Measurements from ENCODE around the gene PRF1. TPM values are rescaled to one million over a fixed set of nuclear protein-coding genes. Genes with fewer than 3 reads are reported as not detected.
"Not testable (repeated sequence)": the region's sequence is repeated elsewhere in the genome, so short reads cannot be mapped to it uniquely, and the experiment has no call there.

Gene PRF1
- total RNA-seq, 1 experiment from 2014 or later: not detected

GRCh38 chr10:70593513-70593890 is 9.0 kb downstream of the PRF1 start:
- no peak for DNase-seq (ENCODE audit: low read depth)

GRCh38 chr10:70592746-70593512 is 9.6 kb downstream of the PRF1 start:
- DNase-seq (ENCODE audit: low read depth): no peak

- no peak for DNase-seq (ENCODE audit: low read depth)
These were observed 10.3 kb downstream of the PRF1 start for GRCh38 chr10:70592186-70592735.

DNA sequence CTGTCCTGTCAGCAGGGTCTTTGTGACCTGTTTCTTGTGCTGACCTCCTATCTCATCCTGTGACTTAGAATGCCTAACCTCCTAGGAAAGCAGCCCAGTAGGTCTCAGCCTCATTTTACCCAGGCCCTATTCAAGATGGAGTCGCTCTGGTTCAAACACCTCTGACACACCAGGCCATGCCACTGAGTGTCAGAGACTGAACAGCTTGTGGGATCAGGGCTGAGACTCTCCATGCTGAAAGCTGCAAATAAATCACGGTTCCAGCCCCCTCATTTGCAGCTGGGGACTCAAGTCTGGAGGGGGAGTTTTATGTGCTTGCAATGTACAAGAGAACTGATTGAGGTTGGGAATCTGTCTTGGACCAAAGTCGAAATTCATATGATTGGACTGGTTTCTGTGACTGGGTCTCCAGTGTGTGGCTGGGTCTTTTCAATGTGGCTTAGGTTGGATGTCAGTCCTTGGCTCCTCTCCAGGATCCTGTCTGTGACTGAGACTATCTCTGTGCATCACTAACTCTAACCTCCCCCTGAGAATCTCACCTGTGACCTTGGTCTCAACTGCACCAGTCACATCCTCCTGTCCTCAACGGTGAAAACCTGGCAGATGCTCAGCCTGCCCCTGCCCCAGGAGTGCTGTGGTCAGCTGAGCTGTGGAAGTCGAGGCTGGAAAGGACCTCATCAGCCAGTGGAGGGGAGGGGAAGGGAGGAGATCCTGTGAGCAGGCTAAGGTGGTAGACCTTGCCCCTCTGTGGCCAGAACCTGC is 11.7 kb downstream of the PRF1 start:
- DNase-seq (ENCODE audit: low read depth): no peak

DNA sequence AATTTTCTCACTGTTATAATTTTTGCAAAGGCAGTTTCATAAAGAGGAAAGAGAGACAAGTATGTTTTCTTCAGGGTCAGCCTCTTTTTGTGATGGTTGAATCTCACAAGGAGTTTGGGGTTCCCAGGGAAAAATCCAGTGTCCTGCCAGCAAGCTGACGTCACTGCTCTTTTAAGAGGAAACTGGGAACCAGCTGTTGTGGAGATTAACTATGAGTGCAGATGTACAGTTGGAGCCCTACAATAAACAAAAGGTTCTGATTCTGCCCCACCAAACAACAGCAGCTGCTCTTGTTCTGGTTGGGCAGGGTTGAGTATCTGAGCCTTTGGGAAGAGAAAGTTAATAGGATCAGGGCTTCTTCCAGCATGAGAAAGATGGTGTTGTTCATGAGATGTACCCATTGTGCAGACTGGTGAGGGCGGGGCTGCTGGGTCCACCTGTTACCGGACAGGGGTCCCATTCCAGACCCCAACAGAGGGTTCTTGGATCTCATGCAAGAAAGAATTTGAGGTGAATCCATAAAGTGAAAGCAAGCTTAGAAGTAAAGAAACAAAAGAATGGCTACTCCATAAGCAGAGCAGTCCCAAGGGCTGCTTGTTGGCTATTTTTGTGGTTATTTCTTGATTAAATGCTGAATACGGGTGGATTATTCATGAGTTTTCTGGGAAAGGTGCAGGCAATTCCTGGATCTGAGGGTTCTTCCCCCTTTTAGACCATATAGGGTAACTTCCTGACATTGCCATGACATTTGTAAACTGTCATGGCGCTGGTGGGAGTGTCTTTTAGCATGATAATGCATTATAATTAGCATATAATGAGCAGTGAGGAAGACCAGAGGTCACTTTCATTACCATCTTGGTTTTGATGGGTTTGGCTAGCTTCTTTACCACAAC is 12.5 kb downstream of the PRF1 start:
- no peak for DNase-seq (ENCODE audit: low read depth)

DNA sequence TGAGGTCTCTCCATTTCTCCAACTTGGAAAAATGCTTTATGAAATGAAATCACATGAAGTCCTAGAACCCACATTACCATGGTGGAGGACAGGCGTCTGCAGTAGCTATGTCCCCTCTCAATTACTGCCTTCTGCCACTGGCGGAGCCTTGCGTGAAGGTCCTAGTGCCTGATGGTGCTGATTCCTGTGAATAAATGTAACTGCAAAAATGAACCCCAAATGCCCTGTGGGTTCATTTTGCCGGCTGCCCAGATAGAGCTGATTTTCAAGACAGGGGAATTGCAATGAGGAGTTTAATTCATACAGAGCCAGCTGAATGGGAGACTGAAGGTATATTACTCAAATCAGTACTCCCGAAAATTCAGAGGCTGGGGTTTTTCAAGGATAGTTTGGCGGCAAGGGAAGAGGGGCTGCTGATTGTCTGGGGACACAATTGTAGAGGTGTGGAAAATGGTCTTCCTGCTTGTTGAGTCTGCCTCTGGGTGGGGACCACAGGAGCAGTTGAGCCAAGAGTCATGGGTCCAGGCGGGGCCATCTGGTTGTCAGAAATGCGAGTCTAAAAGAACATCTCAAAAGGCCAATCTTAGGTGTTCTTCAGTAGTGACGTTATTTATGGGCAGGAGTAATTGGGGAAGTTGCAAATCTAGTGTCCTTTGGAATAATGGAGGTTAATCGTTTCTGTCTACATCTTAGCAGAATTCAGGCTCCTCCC is 13.5 kb downstream of the PRF1 start:
- DNase-seq (ENCODE audit: low read depth): no peak

DNA sequence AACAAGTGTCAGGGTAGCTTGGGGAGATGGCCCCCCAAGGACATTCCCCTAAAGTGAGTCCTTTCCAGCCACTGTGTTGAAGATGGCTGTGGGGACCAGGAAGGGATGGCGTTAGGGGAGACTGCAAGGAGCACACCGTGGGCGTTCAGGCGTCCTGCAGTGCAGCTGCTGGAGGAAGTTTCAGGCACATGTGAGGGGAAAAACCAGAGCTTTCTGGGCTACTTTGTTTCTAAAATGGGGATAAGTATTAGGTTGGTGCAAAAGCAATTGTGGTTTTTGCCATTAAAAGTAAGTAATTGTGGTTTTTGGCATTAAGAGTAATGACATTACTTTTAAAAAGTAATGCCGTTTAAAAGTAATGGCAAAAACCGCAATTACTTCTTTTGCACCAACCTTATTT is 14.3 kb downstream of the PRF1 start:
- no peak for DNase-seq (ENCODE audit: low read depth)

DNA sequence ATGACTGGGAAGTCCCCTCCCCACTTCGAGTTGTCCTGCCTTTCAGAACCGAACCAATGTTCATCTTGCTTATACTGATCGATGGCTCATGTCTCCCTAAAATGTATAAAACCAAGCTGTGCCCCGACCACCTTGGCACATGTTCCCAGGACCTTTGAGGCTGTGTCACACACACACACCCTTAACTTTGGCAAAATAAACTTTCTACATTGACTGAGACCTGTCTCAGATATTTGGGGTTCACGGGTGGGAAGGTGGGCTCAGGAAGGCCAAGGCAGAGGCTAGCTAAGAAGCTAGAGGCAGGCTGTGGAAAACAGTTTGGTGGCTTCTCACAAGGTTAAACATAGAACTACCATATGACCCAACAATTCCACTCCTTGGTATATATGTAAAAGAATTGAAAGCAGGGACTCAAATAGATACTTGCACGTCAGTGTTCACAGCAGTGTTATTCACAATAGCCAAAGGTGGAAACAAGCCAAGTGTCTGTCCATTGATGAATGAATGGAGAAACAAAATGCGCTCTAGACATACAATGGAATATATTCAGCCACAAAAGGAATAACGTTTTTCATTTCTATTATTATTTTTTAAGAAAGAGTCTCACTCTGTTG is 15.4 kb downstream of the PRF1 start:
- DNase-seq (ENCODE audit: low read depth): no peak

GRCh38 chr10:70586348-70586930 is 16.1 kb downstream of the PRF1 start:
- no peak for DNase-seq (ENCODE audit: low read depth)

GRCh38 chr10:70585578-70586169 is 16.9 kb downstream of the PRF1 start:
- no peak for DNase-seq (ENCODE audit: low read depth)

DNA sequence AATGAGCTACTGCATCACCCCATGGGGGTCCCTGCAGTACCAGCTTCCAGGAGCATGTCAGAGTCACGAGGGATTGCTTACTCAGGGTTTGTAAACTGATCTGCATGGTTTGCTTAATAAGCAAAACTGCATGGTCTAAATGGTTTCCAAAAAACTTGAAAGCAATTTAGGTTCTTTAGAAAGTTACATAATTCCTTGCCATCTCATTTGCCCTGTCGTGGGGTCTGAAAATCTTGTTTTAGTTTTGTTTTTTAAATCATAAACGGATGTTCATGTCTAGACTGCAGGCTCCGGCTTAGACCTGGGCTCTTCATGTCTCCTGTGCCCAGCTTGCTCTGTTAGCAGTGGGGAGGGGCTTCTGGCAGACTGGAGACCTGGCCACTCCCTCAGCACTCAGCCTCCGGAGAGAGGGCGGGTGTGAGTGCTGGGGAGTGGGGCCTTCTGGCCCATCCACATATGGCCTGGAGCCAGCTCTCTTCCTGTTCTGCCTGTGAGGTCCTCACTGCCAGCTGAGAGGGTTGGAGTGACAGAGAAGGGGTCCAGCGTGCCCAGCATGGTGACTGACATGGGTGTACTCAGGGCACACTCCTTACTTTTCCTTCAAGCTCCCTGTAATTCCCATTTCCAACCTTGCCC is 17.5 kb downstream of the PRF1 start:
- no peak for DNase-seq (ENCODE audit: low read depth)

- no peak for DNase-seq (ENCODE audit: low read depth)
These were observed 18.2 kb downstream of the PRF1 start for GRCh38 chr10:70584366-70584765.

- no peak for DNase-seq (ENCODE audit: low read depth)
These were observed 18.9 kb downstream of the PRF1 start for GRCh38 chr10:70583669-70584037.

DNA sequence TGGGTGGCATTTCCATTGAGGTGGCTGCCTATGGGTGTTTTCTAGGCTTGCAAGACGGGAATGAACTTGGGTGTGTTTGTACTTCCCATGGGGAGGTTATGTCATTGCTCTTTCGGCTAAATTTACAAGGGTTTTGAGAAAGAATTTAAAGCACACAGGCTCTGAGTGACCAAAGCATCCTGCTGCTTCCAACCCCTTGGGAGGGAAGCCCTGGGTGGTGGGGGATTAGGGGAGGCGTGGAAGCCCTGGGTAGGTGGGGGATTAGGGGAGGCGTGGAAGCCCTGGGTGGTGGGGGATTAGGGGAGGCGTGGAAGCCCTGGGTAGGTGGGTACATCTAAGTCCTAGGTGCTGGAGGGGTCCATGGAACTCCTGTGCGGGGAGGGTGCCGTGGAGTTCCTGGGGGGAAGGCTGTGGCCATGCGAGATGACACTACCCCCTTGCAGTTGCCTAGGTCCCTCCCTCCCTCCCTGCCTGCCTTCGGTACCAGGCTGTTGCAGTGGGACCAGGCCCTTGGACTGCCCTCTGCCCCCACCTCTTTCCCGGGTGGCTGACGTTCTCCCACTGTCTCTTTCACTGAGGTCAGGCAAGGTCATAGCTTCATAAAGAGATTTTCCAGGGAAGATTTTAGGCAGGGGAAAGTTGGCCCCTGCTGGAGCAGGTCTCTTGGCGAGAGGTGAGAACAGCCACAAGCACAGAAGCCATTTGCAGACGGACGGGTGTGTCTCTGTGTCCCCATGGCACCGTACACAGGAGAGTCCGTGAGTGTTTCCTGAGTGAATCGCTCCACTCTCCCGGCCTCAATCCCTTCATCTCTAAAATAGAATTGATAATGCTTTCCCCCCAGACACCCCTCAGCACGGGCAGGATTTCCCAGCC is 19.5 kb downstream of the PRF1 start:
- DNase-seq (ENCODE audit: low read depth): no peak

DNA sequence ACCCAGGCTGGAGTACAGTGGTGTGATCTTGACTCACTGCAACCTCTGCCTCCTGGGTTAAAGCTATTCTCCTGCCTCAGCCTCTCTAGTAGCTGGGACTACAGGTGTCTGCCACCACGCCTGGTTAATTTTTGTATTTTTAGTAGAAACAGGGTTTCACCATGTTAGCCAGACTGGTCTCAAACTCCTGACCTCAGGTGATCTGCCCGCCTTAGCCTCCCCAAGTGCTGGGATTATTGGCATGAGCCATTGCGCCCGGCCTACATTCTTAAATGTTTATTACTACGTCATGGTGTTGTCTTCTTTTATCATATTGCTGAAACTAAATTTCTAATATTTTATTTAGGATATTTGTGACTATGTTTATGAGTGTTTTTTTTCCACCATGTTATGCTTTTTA is 21.4 kb downstream of the PRF1 start:
- not testable (repeated sequence) for DNase-seq (ENCODE audit: low read depth)

GRCh38 chr10:70579234-70580002 is 23.1 kb downstream of the PRF1 start:
- peak; percentile 58 for DNase-seq (ENCODE audit: low read depth)

- DNase-seq (ENCODE audit: low read depth): peak; percentile 98
These were observed 24.1 kb downstream of the PRF1 start for GRCh38 chr10:70578371-70578947.
